K562 (cell line): Measurements from ENCODE around the gene MED20. TPM values are rescaled to one million over a fixed set of nuclear protein-coding genes. Genes with fewer than 3 reads are reported as not detected.

ENCODE experiments used
- CEBPB ChIP-seq: fragments of 450-650 bp; IDR thresholded peaks from 2 replicates; pipeline ENCODE4 v1.6.1; 2016; ENCODE audit warnings: missing genetic modification characterization, missing compliant biosample characterization
- ESRRA ChIP-seq: fragments of 450-650 bp; IDR thresholded peaks from 2 replicates; pipeline ENCODE4 v1.6.1; 2014; ENCODE audit warnings: low read depth, mild to moderate bottlenecking, moderate library complexity, borderline replicate concordance
- HOXB6 ChIP-seq: fragments of 250-450 bp; sonication (Bioruptor Pico); IDR thresholded peaks from 2 replicates; pipeline ENCODE4 v1.5.1; 2022; ENCODE audit warnings: mild to moderate bottlenecking, borderline replicate concordance
- IRF2 ChIP-seq: sonication (generic); formaldehyde crosslinking; IDR thresholded peaks from 2 replicates; pipeline ENCODE4 v1.8.1; 2022; ENCODE audit warnings: mild to moderate bottlenecking, missing genetic modification reagents
- L3MBTL2 ChIP-seq: fragments of 450-650 bp; IDR thresholded peaks from 2 replicates; pipeline ENCODE4 v1.6.1; 2016; ENCODE audit warnings: mild to moderate bottlenecking, moderate library complexity
- MBD2 ChIP-seq: sonication (generic); IDR thresholded peaks from 2 replicates; pipeline ENCODE4 v1.6.1; 2016; ENCODE audit warnings: low read depth, borderline replicate concordance
- NFE2 ChIP-seq: IDR thresholded peaks from 2 replicates; pipeline ENCODE4 v1.6.1; 2014; ENCODE audit warnings: antibody characterized with exemption, low read depth
- NFIX ChIP-seq: fragments of 250-450 bp; sonication (Bioruptor Pico); IDR thresholded peaks from 2 replicates; pipeline ENCODE4 v1.4.0; 2020; ENCODE audit warnings: low read depth, mild to moderate bottlenecking, moderate library complexity
- PHTF2 ChIP-seq: fragments of 250-450 bp; sonication (Bioruptor Pico); IDR thresholded peaks from 2 replicates; pipeline ENCODE4 v1.5.0; 2021; ENCODE audit warnings: mild to moderate bottlenecking
- PTBP1 ChIP-seq: fragments of 200-400 bp; formaldehyde crosslinking; IDR thresholded peaks from 2 replicates; pipeline ENCODE4 v1.6.1; 2017; ENCODE audit warnings: low read depth, low read length
- PYGO2 ChIP-seq: fragments of 450-650 bp; IDR thresholded peaks from 2 replicates; pipeline ENCODE4 v1.6.1; 2016; ENCODE audit warnings: mild to moderate bottlenecking, missing genetic modification characterization, moderate library complexity, missing compliant biosample characterization
- SRF ChIP-seq, 2 experiments: fragments of 250-450, 450-650 bp in 1 of 2; sonication (Bioruptor Pico) in 1 of 2; sonication (generic) in 1 of 2; formaldehyde crosslinking; IDR thresholded peaks; 2 replicates each; pipeline versions ENCODE4 v1.5.0 to v1.5.1; 2020 to 2022; ENCODE audit warnings: mild to moderate bottlenecking in 1 of 2, missing genetic modification reagents in 1 of 2
- STAG1 ChIP-seq: sonication (generic); formaldehyde crosslinking; IDR thresholded peaks from 2 replicates; pipeline ENCODE4 v1.5.0; 2020; ENCODE audit warnings: missing genetic modification reagents, borderline replicate concordance
- TBL1XR1 ChIP-seq, 2 experiments: IDR thresholded peaks; 2 replicates each; pipeline ENCODE4 v1.6.1; 2012; ENCODE audit warnings: improper control_type of control experiment in 2 of 2, low read length in 2 of 2, mild to moderate bottlenecking in 1 of 2
- THAP12 ChIP-seq: fragments of 250-450 bp; sonication (Bioruptor Pico); IDR thresholded peaks from 2 replicates; pipeline ENCODE4 v1.9.0; 2021; ENCODE audit warnings: mild to moderate bottlenecking, inconsistent platforms
- TRIM24 ChIP-seq, 2 experiments: fragments of 450-650 bp; IDR thresholded peaks; 2 replicates each; pipeline ENCODE4 v1.6.1; 2016
- ZBTB34 ChIP-seq: fragments of 250-450 bp; sonication (Bioruptor Pico); IDR thresholded peaks from 2 replicates; pipeline ENCODE4 v1.8.0; 2021; ENCODE audit warnings: mild to moderate bottlenecking, moderate library complexity
- ZC3H8 ChIP-seq: fragments of 450-650 bp; IDR thresholded peaks from 2 replicates; pipeline ENCODE4 v1.6.1; 2017
- ZHX1 ChIP-seq: fragments of 150-350 bp; conservative IDR thresholded peaks from 2 replicates; pipeline ENCODE4 v1.6.1; 2014; ENCODE audit warnings: low read length
- polyA plus RNA-seq, 8 experiments: library from polyadenylated mRNA; depleted of rRNA in 4 of 8; stranded (reverse) in 5 of 8; unstranded in 3 of 8; fragments of >200 nt; fragmentation: Nextera tagmentation in 2 of 8; fragmentation: Illumina TruSeq in 1 of 8; extraction: Ambion mirVana in 2 of 8; extraction: Trizol in 1 of 8; gene quantifications; 2 replicates each; pipeline versions ENCODE4 v1.2.1 to v1.2.3, GENCODE V29; 2011 to 2014; ENCODE audit warnings: inconsistent platforms in 1 of 8, missing spikeins in 1 of 8
- total RNA-seq, 7 experiments: library from RNA; depleted of rRNA in 6 of 7; stranded (reverse); fragments of >200 nt in 6 of 7; fragmentation: Illumina TruSeq in 2 of 7; extraction: Trizol in 2 of 7; gene quantifications; 2 replicates each; pipeline versions ENCODE4 v1.2.1 to v1.2.3, GENCODE V29; 2011 to 2021; ENCODE audit warnings: low replicate concordance in 1 of 7
- TF ChIP-seq, protein P1 (sequence below), 2 experiments: fragments of 450-650 bp; IDR thresholded peaks; 2 replicates each; pipeline ENCODE4 v1.6.1; 2016

MED20 gene
- total and polyA plus RNA-seq, 9 of the 15 experiments (the other 6 are each of a cell fraction or from before 2014, with no cell fraction given): 27.3 to 80.9 (median 46.0) TPM

- TF ChIP-seq THAP12 (peak; percentile 99), ZBTB34 (CRISPR knock-in tag) (no peak), TRIM24 (IDR thresholded peaks at IDR 0.05) (no peak; a peak in 1 of 4 replicates), PYGO2 (tag) (no peak), ZHX1 (peak; percentile 78; the same call in 1 of the 2 replicates), L3MBTL2 (peak; percentile 91), MBD2 (peak; percentile 88), SRF (CRISPR knock-in tag; IDR thresholded peaks at IDR 0.05) (0 out of 4 replicates have a peak, but pooled peaks of 1 of the 2 experiments have one; percentile 41), NFIX (0 out of 2 replicates have a peak, but pooled peaks have one; percentile 19), PHTF2 (CRISPR knock-in tag) (no peak), ESRRA (peak; percentile 41), NFE2 (peak; percentile 66), HOXB6 (no peak), STAG1 (CRISPR knock-in tag) (no peak), CEBPB (tag) (peak; percentile 89), ZC3H8 (no peak), IRF2 (CRISPR knock-in tag) (no peak), TBL1XR1 (IDR thresholded peaks at IDR 0.05; ENCODE audit: low read length in 2 of 2) (peak in 1 of 2 experiments; percentile 97; a peak in 2 of 4 replicates), PTBP1 (no peak)
- TF ChIP-seq, protein P1, sequence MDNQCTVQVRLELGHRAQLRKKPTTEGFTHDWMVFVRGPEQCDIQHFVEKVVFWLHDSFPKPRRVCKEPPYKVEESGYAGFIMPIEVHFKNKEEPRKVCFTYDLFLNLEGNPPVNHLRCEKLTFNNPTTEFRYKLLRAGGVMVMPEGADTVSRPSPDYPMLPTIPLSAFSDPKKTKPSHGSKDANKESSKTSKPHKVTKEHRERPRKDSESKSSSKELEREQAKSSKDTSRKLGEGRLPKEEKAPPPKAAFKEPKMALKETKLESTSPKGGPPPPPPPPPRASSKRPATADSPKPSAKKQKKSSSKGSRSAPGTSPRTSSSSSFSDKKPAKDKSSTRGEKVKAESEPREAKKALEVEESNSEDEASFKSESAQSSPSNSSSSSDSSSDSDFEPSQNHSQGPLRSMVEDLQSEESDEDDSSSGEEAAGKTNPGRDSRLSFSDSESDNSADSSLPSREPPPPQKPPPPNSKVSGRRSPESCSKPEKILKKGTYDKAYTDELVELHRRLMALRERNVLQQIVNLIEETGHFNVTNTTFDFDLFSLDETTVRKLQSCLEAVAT (IDR thresholded peaks at IDR 0.05): peak in 1 of 2 experiments; percentile 17; a peak in 2 of 4 replicates
Observed at GRCh38 chr6:41920921-41921711, at the start of gene MED20, which contains the start of gene BYSL (continued).
